HUES64 (cell line): Measurements from ENCODE around the gene ABCA6.
"Not testable (repeated sequence)": the region's sequence is repeated elsewhere in the genome, so short reads cannot be mapped to it uniquely, and the experiment has no call there.

ENCODE experiments used
- H3K27ac ChIP-seq: 2 replicates; pipeline ENCODE4 v1.7.0; 2013; ENCODE audit warnings: low read depth, low read length, inconsistent platforms
- H3K27me3 ChIP-seq: 2 replicates; pipeline ENCODE4 v1.6.1; 2013; ENCODE audit warnings: mild to moderate bottlenecking, low read length; ENCODE audit not compliant: insufficient read depth
- H3K36me3 ChIP-seq: 2 replicates; pipeline ENCODE4 v1.6.1; 2013; ENCODE audit warnings: mild to moderate bottlenecking, low read length; ENCODE audit not compliant: insufficient read depth
- H3K4me1 ChIP-seq: 2 replicates; pipeline ENCODE4 v1.6.1; 2013; ENCODE audit warnings: mild to moderate bottlenecking, low read length, moderate library complexity; ENCODE audit not compliant: insufficient read depth
- H3K4me3 ChIP-seq: 2 replicates; pipeline ENCODE4 v1.5.1; 2013; ENCODE audit warnings: mild to moderate bottlenecking, low read length, moderate library complexity
- H3K9ac ChIP-seq: 2 replicates; pipeline ENCODE4 v1.6.1; 2013; ENCODE audit warnings: mild to moderate bottlenecking, low read depth, low read length
- H3K9me3 ChIP-seq: 2 replicates; pipeline ENCODE4 v1.6.1; 2013; ENCODE audit warnings: low read depth, low read length; ENCODE audit not compliant: insufficient read depth
- WGBS: fragments of 150-250, 120-280 bp; methylation state at CpG from one replicate; pipeline ENCODE4 v1.1.7; 2013; ENCODE audit warnings: missing lambda C conversion rate; 5-methylcytosine and 5-hydroxymethylcytosine counted together

Gene ABCA6

DNA sequence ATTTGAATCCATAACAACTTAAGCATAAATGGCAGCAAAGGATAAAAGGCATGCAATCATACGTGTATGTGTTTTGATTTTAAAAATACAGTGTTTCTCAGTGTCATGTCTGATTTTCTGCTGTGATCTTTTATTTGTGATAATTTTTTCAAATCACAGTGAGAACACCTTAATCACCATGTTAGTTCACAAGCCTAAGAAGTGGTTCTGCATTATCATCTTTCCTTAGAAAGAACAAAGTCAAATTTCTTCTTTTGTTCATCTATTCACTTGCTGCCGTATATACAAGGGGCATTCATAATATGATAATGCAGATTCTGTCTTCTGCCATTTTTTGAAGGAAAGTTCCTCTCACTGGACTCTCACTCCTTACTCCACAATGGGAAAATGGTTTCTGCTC lies 47.7 kb downstream of the ABCA6 start:
- Histone ChIP-seq H3K4me1 (no peaks in the 10 kb centered on the region), H3K9me3 (no peaks in the 10 kb centered on the region), H3K36me3 (no peaks in the 10 kb centered on the region), H3K4me3 (no peak overlapping the region), H3K9ac (no peak overlapping the region), H3K27me3 (no peaks in the 10 kb centered on the region), H3K27ac (no peak overlapping the region)
- WGBS, result 100% methylated on average over 2 of the region's 2 CpGs

- Histone ChIP-seq H3K27me3 (no peaks in the 10 kb centered on the region), H3K36me3 (no peaks in the 10 kb centered on the region), H3K9me3 (no peaks in the 10 kb centered on the region), H3K4me1 (no peaks in the 10 kb centered on the region), H3K9ac (no peak overlapping the region), H3K27ac (no peak overlapping the region), H3K4me3 (no peak overlapping the region)
- 96% methylated on average over 8 of the region's 8 CpGs for WGBS
Measured at GRCh38 chr17:69093279-69093789, 48.4 kb downstream of the ABCA6 start.

- Histone ChIP-seq H3K27me3 (no peaks in the 10 kb centered on the region), H3K27ac (no peak overlapping the region), H3K4me3 (no peak overlapping the region), H3K36me3 (no peaks in the 10 kb centered on the region), H3K9me3 (no peaks in the 10 kb centered on the region), H3K9ac (no peak overlapping the region), H3K4me1 (no peaks in the 10 kb centered on the region)
- 91% methylated on average over 2 of the region's 4 CpGs for WGBS
Measured at GRCh38 chr17:69090365-69090764, 51.3 kb downstream of the ABCA6 start.

- no peak overlapping the region for H3K4me3 ChIP-seq
- no peak overlapping the region for H3K27ac ChIP-seq
- H3K9me3 ChIP-seq, result no peaks in the 10 kb centered on the region
- 81% methylated on average over 4 of the region's 4 CpGs for WGBS
- H3K36me3 ChIP-seq, result no peaks in the 10 kb centered on the region
- H3K27me3 ChIP-seq, result no peaks in the 10 kb centered on the region
- no peaks in the 10 kb centered on the region for H3K4me1 ChIP-seq
- no peak overlapping the region for H3K9ac ChIP-seq
Measured at GRCh38 chr17:69088643-69089200, 53.0 kb downstream of the ABCA6 start.

GRCh38 chr17:69086641-69087040 lies 55.1 kb downstream of the ABCA6 start:
- Histone ChIP-seq H3K36me3 (no peaks in the 10 kb centered on the region), H3K27me3 (no peaks in the 10 kb centered on the region), H3K9ac (no peak overlapping the region), H3K4me3 (no peak overlapping the region), H3K4me1 (no peaks in the 10 kb centered on the region), H3K27ac (no peak overlapping the region), H3K9me3 (no peaks in the 10 kb centered on the region; the same call in 1 of the 2 replicates)
- WGBS, result 83% methylated on average over 1 of the region's 1 CpG

GRCh38 chr17:69084911-69085310 lies 56.8 kb downstream of the ABCA6 start:
- Histone ChIP-seq H3K27me3 (no peaks in the 10 kb centered on the region), H3K4me1 (no peaks in the 10 kb centered on the region), H3K4me3 (no peak overlapping the region), H3K9me3 (no peaks in the 10 kb centered on the region; the same call in 1 of the 2 replicates), H3K9ac (no peak overlapping the region), H3K36me3 (no peaks in the 10 kb centered on the region), H3K27ac (no peak overlapping the region)
- 57% methylated on average over 13 of the region's 13 CpGs for WGBS

DNA sequence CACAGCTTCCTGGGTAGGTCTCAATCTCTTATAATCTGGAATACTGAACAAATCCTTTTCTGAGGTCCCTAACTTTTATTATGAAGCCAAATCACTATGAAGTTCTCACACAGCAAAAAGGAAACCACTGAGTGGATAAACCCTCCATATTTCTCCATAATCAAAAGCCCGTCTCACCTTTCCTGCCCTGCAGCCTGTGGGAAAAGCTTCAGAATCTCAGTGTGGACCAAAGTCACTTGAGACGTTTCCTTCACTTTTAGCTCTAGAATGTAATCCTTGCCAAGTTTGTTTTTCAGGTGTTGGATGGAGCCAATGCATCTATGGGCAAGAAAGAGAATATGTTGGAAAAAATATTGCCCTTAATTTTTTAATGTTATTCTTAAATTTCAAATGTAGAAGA lies 59.0 kb downstream of the ABCA6 start:
- no peak overlapping the region for H3K9ac ChIP-seq
- 95% methylated on average over 2 of the region's 2 CpGs for WGBS
- H3K36me3 ChIP-seq, result no peaks in the 10 kb centered on the region
- H3K9me3 ChIP-seq, result no peaks in the 10 kb centered on the region; the same call in 1 of the 2 replicates
- no peaks in the 10 kb centered on the region for H3K4me1 ChIP-seq
- H3K27ac ChIP-seq, result no peak overlapping the region
- no peak overlapping the region for H3K4me3 ChIP-seq
- no peaks in the 10 kb centered on the region for H3K27me3 ChIP-seq

DNA sequence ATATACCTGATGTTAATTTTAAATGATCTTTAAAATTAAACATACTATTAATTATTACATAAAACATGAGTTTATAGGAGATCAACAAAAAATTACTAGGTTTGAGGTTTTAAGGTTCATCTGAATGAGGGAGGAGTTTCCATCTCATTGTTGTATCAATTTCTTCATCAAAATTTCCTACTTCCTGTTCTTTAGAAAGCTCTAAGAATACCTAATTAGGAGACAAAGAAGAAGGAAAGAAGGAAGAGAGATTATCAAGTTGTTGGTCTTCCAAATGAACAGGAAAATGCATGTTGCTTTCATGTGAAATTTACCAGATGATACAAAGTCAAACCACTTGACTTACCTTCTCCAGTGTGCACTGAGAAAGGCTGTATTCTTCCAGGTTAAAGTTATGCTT lies 62.8 kb downstream of the ABCA6 start:
- H3K9ac ChIP-seq, result no peak overlapping the region
- no peak overlapping the region for H3K4me3 ChIP-seq
- H3K27ac ChIP-seq, result no peak overlapping the region
- H3K4me1 ChIP-seq, result no peaks in the 10 kb centered on the region
- H3K9me3 ChIP-seq, result no peaks in the 10 kb centered on the region; the same call in 1 of the 2 replicates
- no peaks in the 10 kb centered on the region for H3K36me3 ChIP-seq
- no peaks in the 10 kb centered on the region for H3K27me3 ChIP-seq

DNA sequence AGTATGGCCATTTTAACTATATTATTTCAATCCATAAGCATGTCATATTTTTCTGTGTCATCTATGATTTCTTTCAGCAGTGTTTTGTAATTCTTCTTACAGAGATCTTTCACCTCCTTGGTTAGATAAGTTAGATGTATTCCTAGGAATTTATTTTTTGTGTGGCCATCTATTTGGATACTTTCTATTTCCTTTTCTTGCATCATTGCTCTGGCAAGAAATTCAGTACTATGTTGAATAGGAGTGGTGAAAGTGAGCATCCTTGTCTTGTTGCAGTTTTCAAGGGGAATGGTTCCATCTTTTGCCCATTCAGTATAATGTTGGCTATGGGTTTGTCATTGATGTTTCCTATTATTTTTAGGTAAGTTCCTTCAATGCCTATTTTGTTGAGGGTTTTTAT lies 65.9 kb downstream of the ABCA6 start:
- Histone ChIP-seq H3K9me3 (no peaks in the 10 kb centered on the region), H3K4me1 (no peaks in the 10 kb centered on the region), H3K27ac (no peak overlapping the region), H3K27me3 (no peaks in the 10 kb centered on the region), H3K36me3 (no peaks in the 10 kb centered on the region), H3K4me3 (no peak overlapping the region), H3K9ac (no peak overlapping the region)

GRCh38 chr17:69073392-69073791 lies 68.3 kb downstream of the ABCA6 start:
- H3K27ac ChIP-seq, H3K4me1 ChIP-seq, H3K4me3 ChIP-seq, H3K9ac ChIP-seq, H3K9me3 ChIP-seq, H3K27me3 ChIP-seq, H3K36me3 ChIP-seq: not testable (repeated sequence)

DNA sequence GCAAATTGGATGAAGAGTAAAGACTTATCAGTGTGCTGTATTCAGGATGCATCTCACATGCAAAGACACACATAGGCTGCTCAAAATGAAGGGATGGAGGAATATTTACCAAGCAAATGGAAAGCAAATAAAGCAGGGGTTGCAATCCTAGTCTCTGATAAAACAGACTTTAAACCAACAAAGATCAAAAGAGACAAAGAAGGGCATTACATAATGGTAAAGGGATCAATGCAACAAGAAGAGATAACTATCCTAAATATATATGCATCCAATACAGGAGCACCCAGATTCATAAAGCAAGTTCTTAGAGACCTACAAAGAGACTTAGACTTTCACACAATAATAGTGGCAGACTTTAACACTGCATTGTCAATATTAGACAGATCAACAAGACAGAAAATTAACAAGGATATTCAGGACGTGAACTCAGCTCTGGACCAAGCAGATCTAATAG lies 68.9 kb downstream of the ABCA6 start:
- H3K4me1 ChIP-seq, H3K27me3 ChIP-seq, H3K4me3 ChIP-seq, H3K9ac ChIP-seq, H3K36me3 ChIP-seq, H3K9me3 ChIP-seq, H3K27ac ChIP-seq: not testable (repeated sequence)
- 98% methylated on average over 1 of the region's 1 CpG for WGBS

DNA sequence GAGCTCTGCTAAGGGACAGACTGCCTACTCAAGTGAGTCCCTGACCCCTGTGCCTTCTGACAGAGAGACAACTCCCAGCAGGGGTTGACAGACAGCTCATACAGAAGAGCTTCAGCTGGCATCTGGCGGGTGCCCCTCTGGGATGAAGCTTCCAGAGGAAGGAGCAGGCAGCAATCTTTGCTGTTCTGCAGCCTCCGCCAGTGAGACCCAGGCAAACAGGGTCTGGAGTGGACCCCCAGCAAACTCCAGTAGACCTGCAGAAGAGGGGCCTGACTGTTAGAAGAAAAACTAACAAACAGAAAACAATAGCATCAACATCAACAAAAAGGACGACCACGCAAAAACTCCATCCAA lies 70.5 kb downstream of the ABCA6 start:
- H3K9me3 ChIP-seq, H3K9ac ChIP-seq, H3K27me3 ChIP-seq, H3K4me1 ChIP-seq, H3K4me3 ChIP-seq, H3K27ac ChIP-seq, H3K36me3 ChIP-seq: not testable (repeated sequence)
- 86% methylated on average over 4 of the region's 4 CpGs for WGBS
